ENCODE measurements around the gene ITGA3. TPM values are rescaled to one million over a fixed set of nuclear protein-coding genes. Genes with fewer than 3 reads are reported as not detected.

The ITGA3 gene
- total and polyA plus RNA-seq, 2 of the 13 experiments (the other 11 are each of a cell fraction or from before 2014, with no cell fraction given) = 0.48 to 0.69 TPM

- TF ChIP-seq HNF1A (IDR thresholded peaks at IDR 0.05; ENCODE audit: low read depth) = no peak
- TF ChIP-seq HNF1A (CRISPR knock-in tag; IDR thresholded peaks at IDR 0.05; ENCODE audit: borderline replicate concordance) = no peak
- TF ChIP-seq NFRKB (IDR thresholded peaks at IDR 0.05) = no peak
- TF ChIP-seq MEIS2 (CRISPR knock-in tag; IDR thresholded peaks at IDR 0.05) = no peak
- no peak for TF ChIP-seq POLR2A (IDR thresholded peaks at IDR 0.05; ENCODE audit: insufficient read depth in 1 of 2, low read depth in 2 of 2, low read length in 2 of 2)
- TF ChIP-seq E2F2 (CRISPR knock-in tag; IDR thresholded peaks at IDR 0.05; ENCODE audit: borderline replicate concordance) = no peak
- TF ChIP-seq ZMAT3 (CRISPR knock-in tag; conservative IDR thresholded peaks at IDR 0.05) = no peak
- TF ChIP-seq KLF15 (CRISPR knock-in tag; IDR thresholded peaks at IDR 0.05; ENCODE audit: borderline replicate concordance) = no peak
- no peak for TF ChIP-seq ZNF468 (CRISPR knock-in tag; IDR thresholded peaks at IDR 0.05)
- 0 out of 2 replicates have a peak, but pooled peaks have one; percentile 4 for TF ChIP-seq IRF9 (CRISPR knock-in tag; IDR thresholded peaks at IDR 0.05; ENCODE audit: borderline replicate concordance)
- TF ChIP-seq BCL6 (CRISPR knock-in tag; IDR thresholded peaks at IDR 0.05) = no peak
- no peak for TF ChIP-seq ZNF770 (CRISPR knock-in tag; IDR thresholded peaks at IDR 0.05)
- TF ChIP-seq TEF (CRISPR knock-in tag; IDR thresholded peaks at IDR 0.05) = no peak
- TF ChIP-seq ZNF790 (CRISPR knock-in tag; IDR thresholded peaks at IDR 0.05; ENCODE audit: borderline replicate concordance) = no peak
- no peak for TF ChIP-seq ZZZ3 (CRISPR knock-in tag; IDR thresholded peaks at IDR 0.05; ENCODE audit: borderline replicate concordance)
- no peak for TF ChIP-seq NFE2L2 (IDR thresholded peaks at IDR 0.05; ENCODE audit: low read length)
- no peak for TF ChIP-seq TAF15 (IDR thresholded peaks at IDR 0.05; ENCODE audit: low read depth, low read length, poor library complexity, severe bottlenecking)
- TF ChIP-seq HNRNPUL1 (IDR thresholded peaks at IDR 0.05; ENCODE audit: low read depth, low read length) = no peak
- no peak for TF ChIP-seq ZBTB43 (CRISPR knock-in tag; conservative IDR thresholded peaks at IDR 0.05)
Measured at GRCh38 chr17:50139185-50139783, 83.4 kb downstream of the ITGA3 start (continued).
